H1 (cell line): Measurements from ENCODE around the gene DVL2. TPM values are rescaled to one million over a fixed set of nuclear protein-coding genes. Genes with fewer than 3 reads are reported as not detected.

Experiments used
- BCL11A ChIP-seq, 2 experiments: IDR thresholded peaks; one replicate each; pipeline ENCODE4 v1.6.1; 2011; ENCODE audit warnings: low read depth in 2 of 2, low read length in 2 of 2, mild to moderate bottlenecking in 2 of 2
- CEBPB ChIP-seq: IDR thresholded peaks from 2 replicates; pipeline ENCODE4 v1.6.1; 2012; ENCODE audit warnings: low read depth, low read length
- CHD7 ChIP-seq: fragments of 300-600 bp; sonication (generic); IDR thresholded peaks from 2 replicates; pipeline ENCODE4 v1.7.1; 2012; ENCODE audit warnings: low read length, moderate library complexity, mild to moderate bottlenecking, inconsistent platforms; ENCODE audit not compliant: insufficient replicate concordance
- KDM4A ChIP-seq: IDR thresholded peaks from one replicate; pipeline ENCODE4 v1.7.1; 2012; ENCODE audit warnings: low read depth, mild to moderate bottlenecking, moderate library complexity, low read length, inconsistent platforms; ENCODE audit not compliant: severe bottlenecking
- RBBP5 ChIP-seq: IDR thresholded peaks from 2 replicates; pipeline ENCODE4 v1.7.1; 2012; ENCODE audit warnings: low read depth, mild to moderate bottlenecking, inconsistent platforms, low read length, moderate library complexity, borderline replicate concordance
- RFX5 ChIP-seq: IDR thresholded peaks from 2 replicates; pipeline ENCODE4 v1.6.1; 2011; ENCODE audit warnings: low read depth, low read length, improper control_type of control experiment, borderline replicate concordance
- TCF12 ChIP-seq: IDR thresholded peaks from 2 replicates; pipeline ENCODE4 v1.6.1; 2011; ENCODE audit warnings: low read depth, mild to moderate bottlenecking, low read length
- YY1 ChIP-seq: IDR thresholded peaks from 2 replicates; pipeline ENCODE4 v1.6.1; 2011; ENCODE audit warnings: low read depth, mild to moderate bottlenecking, low read length
- polyA plus RNA-seq, 7 experiments: library from polyadenylated mRNA; depleted of rRNA in 3 of 7; stranded (reverse) in 5 of 7; unstranded in 2 of 7; fragments of >200 nt in 5 of 7; fragments of 200-250 nt in 2 of 7; gene quantifications; 1 replicate in 5 of 7; 2 replicates in 1 of 7; 4 replicates in 1 of 7; pipeline versions ENCODE4 v1.2.1 to v1.2.3, GENCODE V29; 2011 to 2013; ENCODE audit warnings: missing spikeins in 2 of 7, mixed read lengths in 2 of 7
- total RNA-seq: library from RNA; stranded (reverse); fragmentation: NEBNext Ultra II Directional; extraction: Animal tissue kit (Norgen Biotek cat#: 25700); gene quantifications from 2 replicates; pipeline ENCODE4 v1.2.1, GENCODE V29; 2021

The DVL2 gene
- total and polyA plus RNA-seq, 2 of the 8 experiments (the other 6 are each of a cell fraction or from before 2014, with no cell fraction given) = 19.0 to 59.6 TPM

GRCh38 chr17:7232114-7232513 lies 2.2 kb downstream of the DVL2 start (continued):
- no peak for TF ChIP-seq CHD7
- TF ChIP-seq RBBP5 = no peak
- TF ChIP-seq TCF12 = no peak
- TF ChIP-seq KDM4A = no peak
- TF ChIP-seq RFX5 = no peak
- TF ChIP-seq BCL11A (IDR thresholded peaks at IDR 0.05; ENCODE audit: low read depth in 2 of 2, low read length in 2 of 2) = no peak
- no peak for TF ChIP-seq YY1
- TF ChIP-seq CEBPB = no peak
